GM23338 (cell line): Measurements from ENCODE around the gene CNST. TPM values are rescaled to one million over a fixed set of nuclear protein-coding genes. Genes with fewer than 3 reads are reported as not detected.

Experiments
- ATAC-seq: fragments of 200-7000 bp; cut with Tn5 transposase; 3 replicates; pipeline ENCODE4 v1.9.1; 2020
- DNase-seq: peaks from one replicate; pipeline ENCODE4 v3.0.0-alpha.2; 2015; ENCODE audit warnings: low spot score
- H2AFZ ChIP-seq: fragments of 200-600 bp; sonication (generic); 2 replicates; pipeline ENCODE4 v1.8.0; 2016; ENCODE audit warnings: antibody characterized with exemption, mild to moderate bottlenecking, moderate library complexity
- H3F3A ChIP-seq: fragments of 200-600 bp; sonication (generic); replicated peaks from 2 replicates; pipeline ENCODE4 v1.8.0; 2017; ENCODE audit warnings: antibody characterized with exemption, mixed run types, low read depth
- H3K27ac ChIP-seq: fragments of 200-600 bp; sonication (generic); 2 replicates; pipeline ENCODE4 v1.6.1; 2016; ENCODE audit warnings: low read depth
- H3K27me3 ChIP-seq: fragments of 200-600 bp; sonication (generic); 2 replicates; pipeline ENCODE4 v1.8.0; 2016; ENCODE audit warnings: mild to moderate bottlenecking, mixed run types, moderate library complexity; ENCODE audit not compliant: insufficient read depth
- H3K36me3 ChIP-seq: fragments of 200-600 bp; sonication (generic); 2 replicates; pipeline ENCODE4 v1.8.0; 2016; ENCODE audit warnings: mild to moderate bottlenecking; ENCODE audit not compliant: insufficient read depth
- H3K4me1 ChIP-seq: fragments of 200-600 bp; sonication (generic); 2 replicates; pipeline ENCODE4 v1.8.0; 2016; ENCODE audit warnings: mild to moderate bottlenecking, moderate library complexity; ENCODE audit not compliant: insufficient read depth
- H3K4me2 ChIP-seq: fragments of 200-600 bp; sonication (generic); 2 replicates; pipeline ENCODE4 v1.7.1; 2017; ENCODE audit warnings: mixed run types
- H3K4me3 ChIP-seq: fragments of 200-600 bp; sonication (generic); 2 replicates; pipeline ENCODE4 v1.6.1; 2016; ENCODE audit warnings: mixed run types
- H3K79me2 ChIP-seq: fragments of 200-600 bp; sonication (generic); replicated peaks from 2 replicates; pipeline ENCODE4 v1.8.0; 2017; ENCODE audit warnings: mild to moderate bottlenecking; ENCODE audit not compliant: insufficient read depth
- H3K9me2 ChIP-seq: fragments of 200-600 bp; sonication (generic); 2 replicates; pipeline ENCODE4 v1.8.0; 2017; ENCODE audit not compliant: insufficient read depth
- H4K20me1 ChIP-seq: fragments of 200-600 bp; sonication (generic); replicated peaks from 2 replicates; pipeline ENCODE4 v1.8.0; 2017; ENCODE audit warnings: mild to moderate bottlenecking; ENCODE audit not compliant: insufficient read depth
- H3K27ac Mint-ChIP-seq: 2 replicates; pipeline ENCODE4 v1.8.0; 2020; ENCODE audit warnings: inconsistent platforms, mild to moderate bottlenecking, moderate library complexity, mixed read lengths
- H3K27me3 Mint-ChIP-seq: 3 replicates; pipeline ENCODE4 v1.8.0; 2022; ENCODE audit warnings: low read depth, mild to moderate bottlenecking, moderate library complexity, mixed read lengths, inconsistent platforms; ENCODE audit not compliant: insufficient read depth, poor library complexity
- H3K36me3 Mint-ChIP-seq: 3 replicates; pipeline ENCODE4 v1.8.0; 2021; ENCODE audit warnings: low read depth, mild to moderate bottlenecking, inconsistent platforms, moderate library complexity, mixed read lengths
- H3K4me1 Mint-ChIP-seq: 3 replicates; pipeline ENCODE4 v1.8.0; 2020; ENCODE audit warnings: mild to moderate bottlenecking, inconsistent platforms, mixed read lengths
- H3K4me3 Mint-ChIP-seq: 3 replicates; pipeline ENCODE4 v1.8.0; 2021; ENCODE audit warnings: moderate library complexity, mild to moderate bottlenecking, inconsistent platforms, mixed read lengths
- H3K9me3 Mint-ChIP-seq: 3 replicates; pipeline ENCODE4 v1.8.0; 2020; ENCODE audit warnings: moderate library complexity, mild to moderate bottlenecking, inconsistent platforms, mixed read lengths
- CREB1 ChIP-seq: fragments of 250-450 bp; sonication (Bioruptor Pico); IDR thresholded peaks from 2 replicates; pipeline ENCODE4 v1.5.0; 2020; ENCODE audit warnings: low read depth, mild to moderate bottlenecking, moderate library complexity
- POLR2AphosphoS5 ChIP-seq: IDR thresholded peaks from 2 replicates; pipeline ENCODE4 v1.6.1; 2016; ENCODE audit warnings: antibody characterized with exemption, low read depth
- REST ChIP-seq: IDR thresholded peaks from one replicate; pipeline ENCODE4 v1.6.1; 2018; ENCODE audit warnings: antibody characterized with exemption; ENCODE audit not compliant: unreplicated experiment
- ZNF114 ChIP-seq: fragments of 250-450 bp; sonication (Bioruptor Pico); IDR thresholded peaks from 2 replicates; pipeline ENCODE4 v1.5.0; 2020; ENCODE audit warnings: mild to moderate bottlenecking, moderate library complexity
- ZNF331 ChIP-seq: fragments of 250-450 bp; sonication (Bioruptor Pico); IDR thresholded peaks from 2 replicates; pipeline ENCODE4 v1.5.0; 2020; ENCODE audit warnings: low read depth, mild to moderate bottlenecking, moderate library complexity
- ZNF462 ChIP-seq: fragments of 250-450 bp; sonication (Bioruptor Pico); IDR thresholded peaks from 2 replicates; pipeline ENCODE4 v1.5.0; 2020; ENCODE audit warnings: mild to moderate bottlenecking, moderate library complexity
- polyA plus RNA-seq: library from polyadenylated mRNA; unstranded; fragments of >200 nt; fragmentation: Nextera tagmentation; extraction: Ambion mirVana; gene quantifications from 2 replicates; pipeline ENCODE4 v1.2.1, GENCODE V29; 2016
- total RNA-seq: library from RNA; depleted of rRNA; stranded (reverse); fragments of >200 nt; shearing (Covaris generic); gene quantifications from 2 replicates; pipeline ENCODE4 v1.2.3, GENCODE V29; 2014

Gene CNST
- total and polyA plus RNA-seq, 2 experiments from 2014 or later, result 8.1 to 17.6 TPM

GRCh38 chr1:246667773-246668172 is 101.5 kb downstream of the CNST start (continued):
- no peak for TF ChIP-seq ZNF462

GRCh38 chr1:246669659-246670058 is 103.4 kb downstream of the CNST start:
- H2AFZ ChIP-seq, result no peak overlapping the region
- no peaks in the 10 kb centered on the region for H3F3A ChIP-seq
- H3K27ac Mint-ChIP-seq, result no peak overlapping the region
- H3K4me1 Mint-ChIP-seq, result peaks cover 12% of the 10 kb centered on the region
- no peak overlapping the region for H3K4me3 Mint-ChIP-seq
- no peaks in the 10 kb centered on the region for H3K27me3 ChIP-seq
- no peaks in the 10 kb centered on the region for H4K20me1 ChIP-seq
- ATAC-seq, result no peak
- no peak overlapping the region for H3K4me3 ChIP-seq
- 0 out of 2 replicates have a peak, but pooled peaks cover 5% of the 10 kb centered on the region for H3K4me1 ChIP-seq
- H3K27ac ChIP-seq, result no peak overlapping the region
- no peaks in the 10 kb centered on the region for H3K36me3 ChIP-seq
- H3K9me2 ChIP-seq, result no peaks in the 10 kb centered on the region
- no peak for DNase-seq
- H3K9me3 Mint-ChIP-seq, result no peaks in the 10 kb centered on the region
- no peaks in the 10 kb centered on the region for H3K36me3 Mint-ChIP-seq
- no peaks in the 10 kb centered on the region for H3K27me3 Mint-ChIP-seq
- H3K79me2 ChIP-seq, result no peaks in the 10 kb centered on the region
- no peak overlapping the region for H3K4me2 ChIP-seq
- no peak for TF ChIP-seq ZNF114 (CRISPR knock-in tag)
- no peak for TF ChIP-seq REST
- TF ChIP-seq POLR2AphosphoS5, result no peak
- no peak for TF ChIP-seq ZNF462
- TF ChIP-seq CREB1 (CRISPR knock-in tag), result no peak
- TF ChIP-seq ZNF331 (CRISPR knock-in tag), result no peak
